HuH-7 (cell line): ENCODE measurements around the gene GPC1.

Source experiments
- DNase-seq: peaks from one replicate; pipeline ENCODE4 v3.0.0; 2011; ENCODE audit warnings: low spot score

GPC1 gene

DNA sequence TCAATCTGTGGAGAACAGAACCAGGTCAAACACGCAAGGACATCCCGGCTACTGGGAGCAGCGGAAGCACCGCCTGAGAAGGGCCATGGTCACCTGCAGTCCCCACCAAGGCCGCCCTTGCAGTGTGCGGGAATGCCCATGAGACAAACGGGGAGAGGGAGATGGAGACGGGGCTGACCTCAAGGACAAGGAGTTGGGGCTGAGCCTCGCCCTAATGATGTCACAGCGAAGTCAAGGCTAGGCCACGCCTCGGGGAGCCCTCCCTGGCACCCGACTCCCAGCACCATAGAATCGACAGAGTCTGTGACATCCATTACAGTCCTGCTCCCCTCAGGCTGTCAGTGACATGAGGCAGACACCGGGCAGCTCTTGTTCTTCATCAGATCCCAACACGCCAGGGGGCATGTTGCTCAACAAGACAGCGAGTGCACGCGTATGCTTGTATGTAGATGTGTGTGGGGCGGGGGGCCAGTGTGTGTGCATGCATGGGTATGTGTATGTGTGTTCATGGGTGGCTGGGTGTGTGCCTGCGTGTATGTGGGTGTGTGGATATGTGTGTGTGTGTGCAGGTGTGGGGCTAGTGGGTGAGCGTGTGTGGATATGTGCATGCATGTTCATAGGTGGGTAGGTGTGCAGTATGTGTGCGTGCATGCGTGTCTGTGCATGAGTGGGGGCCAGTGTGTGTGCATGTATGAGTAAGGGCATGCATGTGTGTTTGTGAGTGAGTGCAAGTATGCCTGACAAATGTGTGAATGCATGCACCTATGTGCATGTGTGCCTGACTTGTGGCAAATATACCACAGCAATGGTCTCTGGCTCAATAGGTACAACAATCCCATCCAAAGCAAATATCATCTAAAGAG, 65.3 kb downstream of the GPC1 start:
- no peak for DNase-seq

DNA sequence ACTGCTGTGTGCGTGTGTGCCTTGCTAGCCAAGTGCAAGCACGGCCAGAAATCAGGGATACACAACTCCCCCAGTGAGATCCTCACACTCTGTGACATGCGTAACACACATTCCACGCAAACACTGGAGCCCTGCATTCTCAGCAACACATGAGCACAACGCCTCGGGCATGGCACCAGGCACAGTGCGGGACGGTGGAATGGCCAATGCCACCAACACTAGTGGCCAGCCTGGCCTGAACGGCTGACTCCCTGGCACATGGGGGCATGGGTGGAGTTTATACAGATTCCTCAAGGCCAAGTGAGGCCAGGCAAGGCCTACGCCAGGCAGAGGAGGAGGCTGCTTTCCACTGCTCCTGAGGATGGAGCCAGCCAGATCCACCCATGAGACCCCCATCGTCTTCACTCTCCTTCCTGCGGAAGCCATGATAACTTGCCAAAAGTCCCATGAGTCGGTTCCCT, 66.1 kb downstream of the GPC1 start:
- no peak for DNase-seq

DNA sequence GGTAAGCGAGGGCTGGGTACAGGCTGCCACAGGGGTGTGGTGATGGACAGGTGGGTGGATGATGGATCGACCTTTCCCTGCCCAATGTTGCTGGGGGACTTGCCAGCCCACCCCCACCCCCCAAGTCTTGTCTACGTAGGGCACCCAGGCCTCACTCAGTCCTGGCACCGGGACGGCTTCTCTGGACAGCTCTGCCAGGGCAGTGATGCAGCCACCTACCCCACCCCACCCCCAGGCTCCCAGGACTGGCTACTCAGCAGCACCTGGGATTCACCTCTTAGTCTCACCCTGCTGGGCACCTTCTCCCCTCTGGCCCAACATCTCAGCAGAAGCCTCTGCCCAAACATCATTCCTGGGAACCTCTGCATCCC, 66.6 kb downstream of the GPC1 start:
- DNase-seq = no peak

DNA sequence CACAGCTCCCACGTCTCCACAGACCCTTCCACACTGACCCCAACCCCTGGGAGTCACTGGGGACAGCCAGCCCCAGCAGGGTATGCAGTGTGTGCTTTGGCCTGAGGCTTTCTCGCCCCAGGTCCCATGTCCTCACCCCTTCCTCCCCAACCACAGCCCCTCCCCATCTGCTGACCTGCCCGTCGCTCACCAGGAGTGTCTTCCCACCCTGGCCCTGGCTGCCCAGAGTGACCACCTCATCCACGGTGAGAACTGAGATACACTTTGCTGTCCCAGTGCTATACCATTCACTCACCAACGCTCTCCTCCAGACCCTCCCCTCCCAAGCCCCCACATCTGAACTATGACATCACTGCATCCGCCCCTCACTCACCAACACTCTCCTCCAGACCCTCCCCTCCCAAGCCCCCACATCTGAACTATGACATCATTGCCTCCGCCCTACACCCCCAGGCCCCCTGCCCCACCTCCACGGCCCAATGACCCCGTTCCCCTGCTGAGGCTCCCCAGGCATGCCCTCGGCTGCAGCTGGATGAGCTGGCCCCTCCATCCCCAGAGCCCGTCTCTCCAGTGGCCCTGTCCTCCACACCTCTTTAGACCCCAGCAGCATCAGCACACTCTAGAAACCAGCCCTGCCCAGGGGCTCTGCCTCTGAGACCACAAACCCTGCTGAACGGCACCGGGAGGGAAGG, 67.1 kb downstream of the GPC1 start:
- no peak for DNase-seq

DNA sequence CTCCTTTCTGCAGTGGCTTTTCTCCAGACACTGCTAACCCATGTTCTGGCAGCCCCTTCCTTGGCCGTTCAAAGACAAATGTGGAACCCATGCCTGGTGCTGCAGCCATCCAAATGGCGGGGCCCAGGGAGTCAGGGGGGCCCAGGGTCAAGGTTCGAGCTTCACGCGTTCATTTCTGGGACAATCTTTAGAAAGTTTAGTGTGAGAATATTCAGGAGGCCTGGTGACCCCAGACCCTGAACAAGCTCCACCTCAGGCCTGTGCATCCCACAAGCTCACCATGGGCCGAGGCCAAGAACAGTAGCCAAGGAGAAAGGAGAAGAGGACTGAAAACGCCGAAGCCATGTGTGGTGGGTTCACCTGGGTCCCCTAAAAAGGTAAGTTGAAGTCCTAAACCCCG, 67.9 kb downstream of the GPC1 start:
- no peak for DNase-seq

DNA sequence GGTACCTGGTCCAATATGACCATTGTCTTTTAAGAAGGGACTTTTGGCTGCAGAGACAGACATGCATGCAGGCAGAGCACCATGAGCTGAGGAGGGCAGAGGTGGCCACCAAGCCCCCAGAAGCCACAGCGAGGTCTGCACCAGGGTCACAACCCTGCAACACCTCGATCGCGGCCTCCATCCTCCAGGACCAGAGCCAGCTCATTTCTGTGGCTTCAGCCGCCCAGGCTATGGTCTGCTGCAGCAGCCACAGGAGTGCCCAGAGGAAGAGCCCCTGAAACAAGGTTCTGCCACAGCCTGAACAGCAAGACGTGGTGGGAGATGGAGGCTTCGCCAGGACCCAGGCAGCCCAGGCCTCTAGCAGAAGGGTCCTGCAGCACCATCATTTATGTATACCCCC, 68.4 kb downstream of the GPC1 start:
- DNase-seq = no peak

DNA sequence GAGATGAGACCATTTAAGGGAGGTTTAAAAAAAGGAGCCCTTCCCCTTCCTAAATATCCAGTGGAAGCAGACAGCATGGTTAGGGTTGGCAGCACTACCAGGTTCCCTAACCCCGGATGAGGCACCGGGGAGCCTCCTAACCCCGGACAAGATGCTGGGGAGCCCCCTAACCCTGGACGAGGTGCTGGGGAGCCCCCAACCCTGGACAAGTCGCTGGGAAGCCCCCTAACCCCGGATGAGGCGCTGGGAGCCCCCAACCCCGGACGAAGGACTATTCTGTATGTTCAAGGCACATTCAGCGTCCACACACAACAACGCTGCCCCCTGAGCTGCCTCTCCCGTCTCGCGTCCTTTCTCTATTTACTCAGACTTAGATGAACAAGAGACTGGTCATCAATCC, 70.4 kb downstream of the GPC1 start:
- DNase-seq = no peak

DNA sequence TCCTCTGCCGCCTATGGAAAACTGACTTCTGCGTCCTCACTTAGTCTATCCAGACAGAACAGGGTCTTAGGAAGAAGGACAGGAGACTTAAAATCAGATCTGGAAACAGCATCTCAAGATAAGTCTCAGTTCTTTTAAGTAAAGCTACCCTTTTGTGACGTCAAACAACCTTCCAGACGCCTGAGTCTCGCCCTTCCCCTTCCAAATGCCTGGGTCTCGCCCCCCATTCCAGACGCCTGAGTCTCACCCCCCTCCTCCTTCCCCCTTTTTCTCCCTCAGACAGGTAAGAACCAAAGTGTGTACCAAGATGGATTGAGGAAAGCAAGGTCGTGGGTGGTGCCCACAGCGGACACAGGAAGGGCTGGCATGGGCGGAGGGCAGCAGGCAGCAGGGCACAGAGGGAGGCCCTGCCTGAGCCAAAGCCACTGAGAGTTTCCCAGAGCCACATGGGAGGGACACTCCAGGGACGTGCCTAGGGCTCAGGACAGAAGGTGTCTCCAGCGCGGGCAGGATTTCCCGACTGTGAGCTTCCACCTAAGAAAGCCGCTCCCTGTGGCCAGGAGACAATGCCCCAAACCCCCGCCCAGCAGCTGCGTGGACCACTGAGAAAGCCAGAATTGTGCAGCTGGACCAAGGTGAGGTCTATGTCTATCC, 71.1 kb downstream of the GPC1 start:
- DNase-seq = no peak

DNA sequence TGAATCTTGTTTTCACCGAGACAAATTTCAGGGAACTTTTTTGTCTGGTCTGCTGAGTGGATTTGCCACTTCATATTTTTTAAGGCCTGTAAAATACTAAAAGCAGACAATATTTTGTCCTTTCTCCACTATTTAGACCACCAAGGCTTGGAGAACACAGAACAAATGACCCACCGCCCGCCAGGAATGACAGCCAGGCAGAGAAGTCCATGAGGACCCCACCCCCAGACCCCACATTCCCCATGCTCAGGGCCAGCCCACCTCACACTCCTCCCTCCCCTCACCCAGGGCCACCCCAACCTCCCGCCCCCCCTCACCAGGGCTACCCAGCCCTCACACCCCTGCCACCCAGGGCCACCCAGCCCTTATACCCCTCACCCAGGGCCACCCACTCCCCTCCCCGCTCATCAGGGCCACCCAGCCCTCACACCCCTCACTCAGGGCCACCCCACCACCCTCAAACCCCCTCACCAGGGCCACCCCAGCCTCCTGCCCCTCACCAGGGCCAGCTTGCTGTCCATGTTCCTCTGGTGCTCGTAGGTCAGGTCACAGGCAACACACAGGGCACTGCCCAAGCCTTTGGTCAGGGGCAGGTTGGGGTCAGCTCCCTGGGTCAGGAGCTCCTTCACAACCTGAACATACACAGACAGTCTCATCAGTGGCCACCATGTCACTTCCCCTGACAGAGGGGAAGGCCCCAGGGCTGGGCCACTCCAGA, 71.8 kb downstream of the GPC1 start:
- DNase-seq = no peak

DNA sequence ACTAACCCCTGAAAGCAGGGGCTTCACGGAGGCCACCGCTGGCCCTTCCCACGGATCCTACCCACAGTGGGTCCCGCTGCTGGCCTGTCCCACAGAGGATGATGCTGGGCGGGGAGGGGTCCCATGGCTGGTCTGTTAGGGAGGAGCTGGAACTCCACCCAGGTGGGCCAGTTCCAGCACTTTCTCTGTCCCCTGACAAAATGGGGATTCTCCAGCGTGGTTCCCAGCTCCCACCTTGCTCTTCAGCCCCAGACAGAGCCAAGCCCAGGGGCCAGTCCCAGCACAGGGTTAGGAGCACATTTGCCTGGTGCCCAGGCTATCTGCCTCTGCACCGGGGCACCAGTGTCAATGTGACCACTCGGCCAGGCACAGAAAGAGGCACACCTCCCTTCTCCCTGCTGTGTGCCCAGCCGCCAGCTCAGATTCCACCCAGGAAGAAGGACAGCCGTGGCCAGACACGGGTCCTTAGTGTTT, 72.4 kb downstream of the GPC1 start:
- no peak for DNase-seq

DNA sequence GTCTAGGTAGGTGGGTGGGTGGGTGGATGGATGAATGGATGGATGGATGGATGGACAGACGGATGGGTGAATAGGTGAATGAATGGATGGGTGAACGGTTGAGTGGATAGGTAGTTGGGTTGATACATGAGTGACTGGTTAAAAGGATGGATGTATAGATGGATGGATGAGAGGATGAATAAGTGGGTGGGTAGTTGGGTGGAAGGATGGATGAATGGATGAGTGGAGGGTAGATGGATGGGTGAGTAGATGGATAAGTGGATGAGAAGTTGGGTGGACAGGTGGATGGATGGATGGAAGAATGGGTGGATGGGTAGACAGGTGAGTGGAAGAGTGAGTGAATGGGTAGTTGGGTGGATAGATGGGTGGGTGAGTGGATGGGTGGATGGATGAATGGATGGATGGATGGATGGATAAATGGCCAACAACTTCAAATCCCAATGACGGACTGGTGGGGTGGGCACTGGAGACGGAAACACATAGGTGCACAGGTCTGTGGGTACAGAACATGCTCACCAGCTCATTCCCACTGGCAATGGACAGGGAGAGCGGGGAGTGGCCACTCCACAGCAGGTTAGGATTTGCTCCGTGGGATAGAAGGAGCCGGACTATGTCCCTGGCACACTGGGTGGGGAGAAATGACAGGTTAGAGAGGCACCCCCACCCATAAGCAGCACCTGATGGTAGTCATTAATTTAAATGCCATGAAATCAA, 73.5 kb downstream of the GPC1 start:
- DNase-seq = no peak

DNA sequence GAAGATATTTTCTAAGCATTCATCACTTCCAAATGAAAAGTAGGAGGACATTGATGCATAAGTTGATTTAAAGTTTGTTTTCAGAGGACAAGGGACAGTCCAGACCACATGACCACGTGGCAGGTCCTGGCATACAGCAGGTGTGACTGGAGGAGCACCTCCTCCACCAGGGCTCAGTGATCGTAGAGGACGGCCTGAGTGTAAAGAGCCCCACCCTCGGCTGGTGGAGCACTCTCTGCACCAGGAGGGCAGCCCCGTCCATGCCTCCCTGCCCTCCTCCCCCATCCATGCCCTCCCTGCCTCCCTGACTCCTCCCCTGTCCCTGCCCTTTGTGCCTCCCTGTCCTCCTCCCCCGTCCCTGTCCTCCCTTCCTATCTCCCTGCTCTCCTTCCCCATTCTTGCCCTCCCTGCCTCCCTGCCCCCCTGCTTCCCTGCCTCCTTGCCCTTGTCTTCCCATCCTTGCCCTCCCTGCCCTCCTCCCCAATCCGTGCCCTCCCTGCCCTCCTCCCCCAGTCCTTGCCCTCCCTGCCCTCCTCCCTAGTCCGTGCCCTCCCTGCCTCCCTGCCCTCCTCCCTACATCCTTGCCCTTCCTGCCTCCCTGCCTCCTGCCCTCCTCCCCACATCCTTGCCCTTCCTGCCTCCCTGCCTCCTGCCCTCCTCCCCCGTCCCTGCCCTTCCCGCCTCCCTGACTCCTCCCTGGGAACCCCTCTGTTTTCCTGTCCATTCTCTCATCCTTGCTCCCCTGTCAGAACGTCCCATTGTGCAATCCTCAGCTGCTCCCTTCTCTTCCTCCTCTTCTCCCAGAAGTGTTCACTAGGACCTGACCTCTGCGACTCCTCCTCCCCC, 74.4 kb downstream of the GPC1 start:
- DNase-seq = no peak

DNA sequence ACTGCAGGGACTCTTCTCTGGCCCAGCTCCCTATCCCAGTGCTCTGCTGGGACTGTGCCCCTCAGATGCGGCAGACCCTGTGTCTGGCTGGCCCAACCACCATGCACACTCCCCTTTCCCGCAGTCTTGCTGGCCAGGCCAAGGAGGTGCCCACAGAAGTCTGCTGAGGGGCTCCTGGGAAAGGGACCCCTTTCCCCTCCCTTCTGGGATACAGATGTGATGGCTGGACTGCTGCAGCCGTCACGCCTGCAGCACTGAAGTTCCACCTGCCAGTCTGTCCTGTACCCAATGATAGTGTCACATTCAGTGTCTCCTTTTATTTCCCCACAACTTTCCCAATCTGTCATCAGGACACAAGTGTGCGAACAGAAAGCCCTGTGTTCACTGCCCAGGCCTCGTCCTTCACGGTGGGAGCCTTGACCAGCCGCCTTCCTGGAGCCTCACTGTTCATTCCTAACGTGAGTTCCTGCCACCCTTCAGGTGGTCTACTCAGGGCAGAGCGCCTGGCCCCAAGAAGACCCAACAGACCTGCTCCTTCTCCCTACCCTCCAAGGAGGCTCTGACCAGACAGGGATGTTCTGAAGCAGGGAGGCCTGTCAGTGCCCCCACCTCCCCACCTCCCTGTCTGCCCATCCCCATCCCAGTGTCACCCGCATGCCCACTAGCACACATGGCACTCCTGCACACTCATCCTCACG, 75.2 kb downstream of the GPC1 start:
- DNase-seq = no peak

DNA sequence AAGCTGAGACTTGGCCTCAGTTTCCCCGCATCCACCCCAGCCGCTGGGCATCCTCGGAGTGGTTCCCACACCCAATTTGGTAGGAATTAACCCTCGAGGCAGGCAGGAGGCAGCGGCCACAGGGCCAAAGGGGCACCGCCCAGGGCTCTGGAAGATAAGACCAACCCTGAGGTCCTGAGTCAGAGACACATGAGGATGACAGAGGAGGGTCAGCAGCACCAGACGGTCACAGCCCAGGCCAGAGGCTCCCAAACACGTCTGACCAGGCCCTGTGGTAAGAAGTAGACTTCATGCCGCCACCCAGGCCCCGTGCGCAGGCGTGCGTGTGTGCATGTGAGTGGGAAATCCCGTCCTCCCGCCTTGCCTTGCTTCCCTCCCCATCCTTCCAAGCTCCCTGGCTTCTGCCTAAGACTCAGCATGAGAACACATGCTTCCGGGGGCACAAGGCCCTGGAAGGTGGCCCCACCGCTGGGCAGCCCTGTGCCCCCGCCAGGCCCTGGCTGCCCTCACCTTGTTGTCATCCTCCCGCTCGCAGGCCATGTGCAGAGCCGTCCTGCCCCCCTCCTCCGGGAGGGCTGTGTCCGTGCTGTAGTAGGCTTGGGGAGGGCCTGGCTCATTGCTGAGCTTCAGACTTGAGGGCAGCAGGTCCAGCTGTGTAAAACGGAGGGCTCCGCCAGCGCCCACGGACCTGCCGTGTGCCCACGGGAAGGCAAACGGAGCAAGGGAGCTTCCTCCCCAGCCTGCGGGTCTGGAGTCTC, 76.1 kb downstream of the GPC1 start:
- DNase-seq = no peak

DNA sequence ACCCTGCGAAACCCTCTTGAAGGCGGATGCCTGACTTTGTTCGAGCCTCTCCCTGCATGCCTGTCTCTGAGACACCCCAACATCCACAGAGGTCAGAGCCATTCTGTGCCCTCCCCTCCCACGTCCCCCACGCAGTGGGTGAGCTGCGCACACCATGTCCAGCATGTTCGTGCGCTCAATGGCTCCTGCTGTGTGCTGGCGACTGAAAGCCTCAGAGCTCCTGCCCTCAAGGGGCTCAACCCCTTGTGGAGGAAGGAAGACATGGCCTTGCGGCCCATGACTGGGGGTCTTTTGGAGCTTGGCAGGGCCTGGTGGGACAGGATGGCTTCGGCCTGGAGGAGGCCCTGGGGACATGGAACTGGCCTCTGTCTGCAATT, 76.6 kb downstream of the GPC1 start:
- no peak for DNase-seq

DNA sequence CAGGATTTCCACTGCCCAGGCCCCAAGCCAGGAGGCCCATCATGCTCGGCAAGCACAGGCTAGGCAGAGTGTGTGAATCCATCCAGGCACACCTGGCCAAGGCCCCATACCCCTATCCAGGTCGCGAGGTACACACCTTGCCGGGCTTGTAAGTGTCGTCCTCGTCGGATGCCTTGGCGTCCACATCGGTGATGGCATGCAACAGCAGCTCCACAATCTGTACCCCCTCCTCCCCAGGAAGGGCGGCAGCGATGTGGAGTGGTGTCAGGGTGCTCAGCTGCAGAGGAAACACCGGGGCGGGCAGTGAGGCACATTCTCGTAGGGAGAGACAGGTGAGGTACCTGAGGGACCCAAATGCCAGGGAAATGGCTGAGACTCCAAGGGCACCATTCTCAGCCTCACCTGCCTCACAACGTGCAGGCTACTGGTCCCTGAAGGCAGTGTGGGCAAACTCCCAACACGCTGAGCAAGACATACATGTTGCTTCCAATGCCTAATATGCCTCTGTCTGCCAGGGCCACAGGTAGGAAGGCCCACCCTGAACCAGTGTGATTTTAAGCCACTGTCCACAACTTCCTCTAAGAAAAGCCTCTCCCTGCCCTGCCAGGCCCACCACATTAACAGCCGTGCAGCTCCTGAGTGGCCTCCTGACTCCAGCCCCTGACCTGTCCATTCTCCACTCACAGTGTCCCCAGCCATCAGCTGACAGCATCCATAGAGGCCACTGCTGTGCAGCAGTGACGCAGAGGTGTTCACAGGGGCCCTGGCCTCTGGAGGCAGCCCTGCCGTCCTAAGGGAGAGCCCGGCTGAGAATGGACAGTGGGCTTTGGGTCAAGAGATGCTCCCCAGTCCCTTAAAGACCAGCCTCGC, 77.4 kb downstream of the GPC1 start:
- no peak for DNase-seq

DNA sequence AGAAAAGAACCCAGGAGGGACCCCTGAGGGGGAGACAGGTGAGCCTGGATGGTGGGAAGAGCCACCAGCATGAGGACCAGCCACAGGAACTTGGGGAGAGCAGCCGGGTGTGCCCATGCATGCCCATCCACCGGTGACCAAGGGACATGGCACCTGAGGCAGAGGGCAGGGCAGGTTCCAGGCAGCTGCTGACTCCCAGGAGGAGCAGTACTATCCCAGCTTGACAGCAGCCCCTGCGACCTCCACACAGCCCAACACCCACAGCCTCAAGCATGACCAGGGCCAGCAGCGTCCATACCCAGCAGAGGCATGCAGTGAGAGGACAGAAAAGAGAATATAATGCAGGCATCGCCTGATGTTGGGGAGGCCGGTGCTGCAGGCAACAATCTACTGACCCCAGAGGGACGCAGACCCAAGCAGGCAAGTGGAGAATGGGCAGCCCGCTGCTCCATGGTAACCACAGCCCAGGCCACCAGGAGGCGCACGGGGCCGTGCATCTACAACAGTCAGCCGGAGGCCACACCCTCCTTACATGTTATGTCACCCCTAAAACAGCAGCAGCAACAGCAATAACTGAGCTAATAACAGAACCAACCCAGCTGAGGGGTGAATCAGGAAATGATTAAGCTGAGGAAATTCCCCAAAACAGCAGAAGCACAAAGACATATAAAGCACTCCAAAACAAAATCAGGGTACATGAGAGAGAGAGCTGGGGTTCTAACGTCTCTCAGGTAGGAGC, 78.3 kb downstream of the GPC1 start:
- peak; percentile 84 for DNase-seq

DNA sequence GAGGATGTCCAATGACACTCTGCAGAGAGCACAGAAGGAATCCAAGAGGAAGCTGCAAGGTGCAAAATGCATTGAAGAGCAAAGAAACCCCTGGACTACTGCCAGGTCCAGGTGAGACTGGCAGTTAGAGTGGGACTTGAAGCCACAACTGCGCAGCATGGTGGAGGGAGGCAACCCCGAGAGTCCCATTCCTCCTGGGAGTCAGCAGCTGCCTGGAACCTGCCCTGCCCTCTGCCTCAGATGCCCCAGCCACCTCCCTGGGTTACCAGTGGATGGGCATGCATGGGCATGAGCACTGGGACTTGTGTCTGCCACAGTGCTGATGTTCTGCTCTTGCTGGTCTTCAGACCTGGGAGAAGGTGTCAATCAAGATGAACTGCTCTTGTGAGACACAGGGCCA, 79.2 kb downstream of the GPC1 start:
- no peak for DNase-seq
